ENCODE measurements around the gene GPS1.

- TF ChIP-seq CTCF (conservative IDR thresholded peaks at IDR 0.05; ENCODE audit: low read length) (no peak), EZH2phosphoT487 (IDR thresholded peaks at IDR 0.05; ENCODE audit: borderline replicate concordance) (no peak)
These were observed 36.8 kb upstream of the GPS1 start for GRCh38 chr17:82014971-82015310.
